Mesenchymal stem cell (in vitro differentiated cells and primary cell): Measurements from ENCODE around the gene IKZF3.
A peak's percentile ranks its signal among the peaks of the same experiment; 100 is the strongest.

Source experiments
- DNase-seq: peaks from one replicate; pipeline ENCODE4 v3.0.0-alpha.2; 2013
- H2AFZ ChIP-seq: one replicate; pipeline ENCODE4 v1.6.1; 2013; ENCODE audit warnings: low read depth, mild to moderate bottlenecking, control low read depth, inconsistent platforms, low read length, moderate library complexity
- H2AK5ac ChIP-seq: 2 replicates; pipeline ENCODE4 v1.6.1; 2013; ENCODE audit warnings: low read length, moderate library complexity, mild to moderate bottlenecking, inconsistent platforms; ENCODE audit not compliant: severe bottlenecking
- H2BK120ac ChIP-seq: one replicate; pipeline ENCODE4 v1.6.1; 2013; ENCODE audit warnings: low read depth, mild to moderate bottlenecking, inconsistent platforms, low read length, moderate library complexity
- H2BK12ac ChIP-seq, 2 experiments: one replicate each; pipeline ENCODE4 v1.6.1; 2013; ENCODE audit warnings: inconsistent platforms in 2 of 2, low read length in 2 of 2, mild to moderate bottlenecking in 2 of 2, moderate library complexity in 2 of 2, control low read depth in 1 of 2
- H2BK15ac ChIP-seq: one replicate; pipeline ENCODE4 v1.6.1; 2013; ENCODE audit warnings: mild to moderate bottlenecking, low read depth, inconsistent platforms; ENCODE audit not compliant: poor library complexity, severe bottlenecking
- H2BK5ac ChIP-seq: 2 replicates; pipeline ENCODE4 v1.6.1; 2013; ENCODE audit warnings: low read depth, mild to moderate bottlenecking, low read length, control low read depth, inconsistent platforms; ENCODE audit not compliant: poor library complexity, severe bottlenecking
- H3K14ac ChIP-seq, 2 experiments: one replicate each; pipeline ENCODE4 v1.6.1; 2013; ENCODE audit warnings: inconsistent platforms in 2 of 2, low read length in 2 of 2, control low read depth in 1 of 2, mild to moderate bottlenecking in 1 of 2, moderate library complexity in 1 of 2
- H3K18ac ChIP-seq, 2 experiments: one replicate each; pipeline ENCODE4 v1.6.1; 2013; ENCODE audit warnings: inconsistent platforms in 2 of 2, low read length in 2 of 2, control low read depth in 1 of 2, low read depth in 1 of 2, mild to moderate bottlenecking in 1 of 2
- H3K23ac ChIP-seq, 2 experiments: one replicate each; pipeline ENCODE4 v1.6.1; 2013; ENCODE audit warnings: inconsistent platforms in 2 of 2, low read length in 2 of 2, mild to moderate bottlenecking in 2 of 2, moderate library complexity in 2 of 2, control low read depth in 1 of 2
- H3K27ac ChIP-seq: 2 replicates; pipeline ENCODE4 v1.5.1; 2013; ENCODE audit warnings: mild to moderate bottlenecking, moderate library complexity, low read length, control low read depth, inconsistent platforms; ENCODE audit not compliant: poor library complexity, severe bottlenecking
- H3K27me3 ChIP-seq, 2 experiments: 2 replicates each; pipeline versions ENCODE4 v1.6.1 to v1.7.0; 2013; ENCODE audit warnings: low read length in 2 of 2, mild to moderate bottlenecking in 2 of 2, moderate library complexity in 2 of 2, control low read depth in 1 of 2, inconsistent platforms in 1 of 2; ENCODE audit not compliant: control insufficient read depth in 1 of 2, insufficient read depth in 1 of 2
- H3K36me3 ChIP-seq, 2 experiments: 2 replicates each; pipeline versions ENCODE4 v1.6.1 to v1.7.0; 2013; ENCODE audit warnings: low read length in 2 of 2, control low read depth in 1 of 2, inconsistent platforms in 1 of 2, low read depth in 1 of 2, mild to moderate bottlenecking in 1 of 2; ENCODE audit not compliant: insufficient read depth in 2 of 2, control insufficient read depth in 1 of 2
- H3K4ac ChIP-seq, 2 experiments: one replicate each; pipeline ENCODE4 v1.6.1; 2013; ENCODE audit warnings: inconsistent platforms in 2 of 2, low read length in 2 of 2, mild to moderate bottlenecking in 2 of 2, moderate library complexity in 2 of 2, control low read depth in 1 of 2, low read depth in 1 of 2
- H3K4me1 ChIP-seq: 2 replicates; pipeline ENCODE4 v1.6.1; 2013; ENCODE audit warnings: low read depth, low read length, control low read depth; ENCODE audit not compliant: control insufficient read depth, insufficient read depth
- H3K4me2 ChIP-seq: 2 replicates; pipeline ENCODE4 v1.6.1; 2013; ENCODE audit warnings: low read length, mild to moderate bottlenecking, inconsistent platforms; ENCODE audit not compliant: poor library complexity, severe bottlenecking
- H3K4me3 ChIP-seq, 2 experiments: 2 replicates each; pipeline versions ENCODE4 v1.5.1 to v1.7.0; 2013; ENCODE audit warnings: low read length in 2 of 2, mild to moderate bottlenecking in 2 of 2, control low read depth in 1 of 2, low read depth in 1 of 2; ENCODE audit not compliant: insufficient read depth in 1 of 2
- H3K79me1 ChIP-seq: replicated peaks from 2 replicates; pipeline ENCODE4 v1.6.1; 2013; ENCODE audit warnings: mild to moderate bottlenecking, control low read depth, low read length, inconsistent platforms; ENCODE audit not compliant: poor library complexity, severe bottlenecking
- H3K9ac ChIP-seq: 2 replicates; pipeline ENCODE4 v1.7.0; 2013; ENCODE audit warnings: mild to moderate bottlenecking, low read length, moderate library complexity
- H3K9me3 ChIP-seq: 2 replicates; pipeline ENCODE4 v1.7.0; 2013; ENCODE audit warnings: mild to moderate bottlenecking, low read length; ENCODE audit not compliant: control insufficient read depth
- H4K8ac ChIP-seq: one replicate; pipeline ENCODE4 v1.6.1; 2013; ENCODE audit warnings: inconsistent platforms, mild to moderate bottlenecking, low read length, moderate library complexity
- H4K91ac ChIP-seq: one replicate; pipeline ENCODE4 v1.6.1; 2013; ENCODE audit warnings: mild to moderate bottlenecking, low read length, inconsistent platforms
- WGBS: methylation state at CpG from one replicate; pipeline ENCODE4 v1.1.7; 2013; ENCODE audit warnings: mixed read lengths; 5-methylcytosine and 5-hydroxymethylcytosine counted together

IKZF3 gene

GRCh38 chr17:39812466-39812865, 51.6 kb downstream of the IKZF3 start:
- Histone ChIP-seq H3K4me1 (no peaks in the 10 kb centered on the region), H2BK15ac (no peak overlapping the region), H3K9ac (no peak overlapping the region), H3K9me3 (no peaks in the 10 kb centered on the region), H3K79me1 (no peaks in the 10 kb centered on the region), H4K91ac (no peak overlapping the region), H3K27ac (no peak overlapping the region), H2AK5ac (no peak overlapping the region), H3K14ac (no peak overlapping the region), H3K27me3 (peaks cover 0 to 40% of the 10 kb centered on the region in 2 experiments), H3K4me3 (no peak overlapping the region), H2BK120ac (no peak overlapping the region), H2AFZ (no peak overlapping the region), H2BK12ac (no peak overlapping the region), H2BK5ac (no peak overlapping the region), H4K8ac (no peak overlapping the region), H3K4ac (no peak overlapping the region), H3K18ac (no peak overlapping the region), H3K4me2 (no peak overlapping the region), H3K23ac (no peak overlapping the region), H3K36me3 (no peaks in the 10 kb centered on the region)
- 89% methylated on average over 6 of the region's 6 CpGs for WGBS
- no peak for DNase-seq

GRCh38 chr17:39810939-39811728, 53.0 kb downstream of the IKZF3 start:
- 75% methylated on average over 4 of the region's 4 CpGs for WGBS
- Histone ChIP-seq H3K79me1 (no peaks in the 10 kb centered on the region), H2BK12ac (no peak overlapping the region), H2BK120ac (no peak overlapping the region), H3K36me3 (no peaks in the 10 kb centered on the region), H2AFZ (no peak overlapping the region), H3K4me3 (no peak overlapping the region), H3K9ac (no peak overlapping the region), H3K18ac (no peak overlapping the region), H3K9me3 (no peaks in the 10 kb centered on the region), H2BK15ac (no peak overlapping the region), H4K91ac (no peak overlapping the region), H4K8ac (no peak overlapping the region), H2BK5ac (no peak overlapping the region), H3K27ac (no peak overlapping the region), H3K4me2 (no peak overlapping the region), H3K27me3 (peaks cover 0 to 48% of the 10 kb centered on the region in 2 experiments), H3K4me1 (no peaks in the 10 kb centered on the region), H2AK5ac (no peak overlapping the region), H3K23ac (no peak overlapping the region), H3K14ac (no peak overlapping the region), H3K4ac (no peak overlapping the region)
- DNase-seq = no peak

GRCh38 chr17:39809221-39809620, 54.9 kb downstream of the IKZF3 start:
- no peaks in the 10 kb centered on the region for H3K79me1 ChIP-seq
- H3K9ac ChIP-seq = no peak overlapping the region
- WGBS = 83% methylated on average over 1 of the region's 2 CpGs
- H3K18ac ChIP-seq = no peak overlapping the region
- H3K4me3 ChIP-seq = no peak overlapping the region
- no peak overlapping the region for H3K4me2 ChIP-seq
- H2BK120ac ChIP-seq = no peak overlapping the region
- no peak overlapping the region for H2AFZ ChIP-seq
- H3K9me3 ChIP-seq = no peaks in the 10 kb centered on the region
- H3K4ac ChIP-seq = no peak overlapping the region
- H2AK5ac ChIP-seq = no peak overlapping the region
- H3K36me3 ChIP-seq = no peaks in the 10 kb centered on the region
- peaks cover 0 to 55% of the 10 kb centered on the region in 2 experiments for H3K27me3 ChIP-seq
- H4K91ac ChIP-seq = no peak overlapping the region
- no peak overlapping the region for H2BK15ac ChIP-seq
- H3K27ac ChIP-seq = no peak overlapping the region
- H2BK5ac ChIP-seq = no peak overlapping the region
- no peak for DNase-seq
- no peak overlapping the region for H2BK12ac ChIP-seq
- H4K8ac ChIP-seq = no peak overlapping the region
- H3K14ac ChIP-seq = no peak overlapping the region
- no peaks in the 10 kb centered on the region for H3K4me1 ChIP-seq
- no peak overlapping the region for H3K23ac ChIP-seq

- Histone ChIP-seq H3K4me2 (no peak overlapping the region), H3K9me3 (no peaks in the 10 kb centered on the region), H3K18ac (no peak overlapping the region), H4K8ac (no peak overlapping the region), H2BK12ac (no peak overlapping the region), H4K91ac (no peak overlapping the region), H3K27ac (peak overlapping the region; percentile 31), H3K23ac (no peak overlapping the region), H3K4ac (no peak overlapping the region), H2AK5ac (no peak overlapping the region), H3K36me3 (no peaks in the 10 kb centered on the region), H2BK5ac (no peak overlapping the region), H3K79me1 (no peaks in the 10 kb centered on the region), H3K4me1 (no peaks in the 10 kb centered on the region), H3K9ac (no peak overlapping the region), H2AFZ (no peak overlapping the region), H2BK15ac (no peak overlapping the region), H3K27me3 (peaks cover 0 to 49% of the 10 kb centered on the region in 2 experiments), H2BK120ac (no peak overlapping the region), H3K4me3 (no peak overlapping the region), H3K14ac (no peak overlapping the region)
- no peak for DNase-seq
- WGBS = 98% methylated on average over 2 of the region's 3 CpGs
Measured at GRCh38 chr17:39808409-39808997, 55.6 kb downstream of the IKZF3 start.
